Hippocampal formation (tissue), 2 donors: ENCODE measurements around the gene TCF21.
"Not testable (repeated sequence)": the region's sequence is repeated elsewhere in the genome, so short reads cannot be mapped to it uniquely, and the experiment has no call there.

Source experiments
- DNase-seq, 2 donors: peaks; one replicate each; lab custom pipeline; 2025; lab: John Stamatoyannopoulos, UW

The TCF21 gene

DNA sequence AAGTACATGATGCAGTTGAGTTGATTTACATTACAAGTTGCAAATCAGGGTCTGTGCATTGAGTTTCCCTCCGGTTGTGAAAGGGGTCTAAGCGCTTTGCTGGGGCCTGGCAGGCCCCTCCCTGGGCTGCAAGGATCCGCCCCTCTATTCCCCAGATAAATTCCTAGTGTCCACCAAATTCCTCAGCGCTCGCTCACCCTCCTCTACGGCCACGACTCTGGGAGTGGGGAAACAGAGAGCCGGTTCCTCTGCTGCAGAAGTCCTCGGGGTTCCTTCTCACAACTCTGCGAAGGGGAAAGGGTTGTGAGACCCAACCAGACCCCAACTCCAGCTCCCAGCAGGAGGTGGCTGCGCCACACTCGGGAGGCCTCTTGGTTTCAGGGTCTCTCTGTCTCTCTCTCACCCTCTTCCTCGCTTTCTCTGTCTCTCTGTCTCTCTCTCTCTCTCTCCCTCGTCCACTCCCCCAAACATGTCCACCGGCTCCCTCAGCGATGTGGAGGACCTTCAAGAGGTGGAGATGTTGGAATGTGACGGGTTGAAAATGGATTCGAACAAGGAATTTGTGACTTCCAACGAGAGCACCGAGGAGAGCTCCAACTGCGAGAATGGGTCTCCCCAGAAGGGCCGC is at the start of gene TCF21:
TSS of gene TCF21 (plus strand) at position 185 of the 628 bp plus-strand sequence. CDS start at position 470, 285 bp downstream.
- DNase-seq, result no peak

DNA sequence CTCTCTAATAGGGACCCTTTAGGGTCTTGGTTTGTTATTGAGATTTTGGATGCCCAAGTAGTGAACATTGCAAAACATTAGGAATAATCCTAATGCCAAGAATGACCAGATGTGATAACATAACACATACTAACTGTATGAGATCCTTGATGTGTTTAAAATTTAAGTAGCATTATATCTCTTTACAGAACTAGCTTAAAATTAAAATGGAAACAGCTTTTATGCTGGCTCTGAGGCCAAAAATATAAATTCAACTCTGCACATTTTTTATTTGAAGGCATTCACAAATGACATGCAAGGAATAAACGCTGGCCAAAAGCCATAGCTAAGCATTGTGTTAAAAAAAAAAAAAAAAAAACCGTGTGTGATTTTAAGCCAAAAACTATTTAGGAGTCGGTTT is 47.7 kb upstream of the TCF21 start:
- no peak for DNase-seq

DNA sequence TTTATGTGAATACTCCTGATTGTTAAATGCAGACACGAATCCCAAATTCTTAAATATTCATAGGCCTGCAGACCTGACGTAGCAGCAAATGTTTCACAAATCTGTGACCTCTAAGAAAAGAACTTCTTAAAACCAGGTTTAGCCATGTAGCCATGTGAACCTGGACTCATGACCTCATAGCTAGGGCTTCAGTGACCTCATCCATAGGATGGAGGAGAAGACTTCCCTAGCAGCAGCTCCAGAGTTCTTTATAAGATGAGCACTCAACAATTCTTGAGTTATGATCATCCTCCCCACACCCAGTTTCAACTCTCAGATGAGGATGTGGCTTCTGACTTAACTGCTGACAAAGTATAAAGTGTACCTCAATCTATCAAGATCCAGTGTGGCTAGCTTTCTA is 45.8 kb upstream of the TCF21 start:
- no peak for DNase-seq

GRCh38 chr6:133844709-133845108 is 44.2 kb upstream of the TCF21 start:
- DNase-seq, result no peak

DNA sequence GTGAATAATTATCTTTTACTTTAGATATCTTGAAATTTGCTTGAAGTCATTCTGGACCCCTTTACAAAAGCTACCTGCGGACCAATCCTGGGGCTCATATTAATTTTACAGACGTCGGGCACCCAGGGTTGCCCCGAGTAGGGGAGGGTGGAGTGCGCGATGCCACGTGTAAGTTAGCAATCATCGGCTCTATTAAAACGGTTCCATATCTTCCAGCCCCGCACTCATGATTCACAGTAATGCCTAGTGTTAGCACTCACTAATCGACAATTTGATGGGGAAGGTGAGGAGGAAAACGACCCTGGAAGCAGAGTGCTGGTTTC is 34.9 kb upstream of the TCF21 start:
- no peak for DNase-seq

DNA sequence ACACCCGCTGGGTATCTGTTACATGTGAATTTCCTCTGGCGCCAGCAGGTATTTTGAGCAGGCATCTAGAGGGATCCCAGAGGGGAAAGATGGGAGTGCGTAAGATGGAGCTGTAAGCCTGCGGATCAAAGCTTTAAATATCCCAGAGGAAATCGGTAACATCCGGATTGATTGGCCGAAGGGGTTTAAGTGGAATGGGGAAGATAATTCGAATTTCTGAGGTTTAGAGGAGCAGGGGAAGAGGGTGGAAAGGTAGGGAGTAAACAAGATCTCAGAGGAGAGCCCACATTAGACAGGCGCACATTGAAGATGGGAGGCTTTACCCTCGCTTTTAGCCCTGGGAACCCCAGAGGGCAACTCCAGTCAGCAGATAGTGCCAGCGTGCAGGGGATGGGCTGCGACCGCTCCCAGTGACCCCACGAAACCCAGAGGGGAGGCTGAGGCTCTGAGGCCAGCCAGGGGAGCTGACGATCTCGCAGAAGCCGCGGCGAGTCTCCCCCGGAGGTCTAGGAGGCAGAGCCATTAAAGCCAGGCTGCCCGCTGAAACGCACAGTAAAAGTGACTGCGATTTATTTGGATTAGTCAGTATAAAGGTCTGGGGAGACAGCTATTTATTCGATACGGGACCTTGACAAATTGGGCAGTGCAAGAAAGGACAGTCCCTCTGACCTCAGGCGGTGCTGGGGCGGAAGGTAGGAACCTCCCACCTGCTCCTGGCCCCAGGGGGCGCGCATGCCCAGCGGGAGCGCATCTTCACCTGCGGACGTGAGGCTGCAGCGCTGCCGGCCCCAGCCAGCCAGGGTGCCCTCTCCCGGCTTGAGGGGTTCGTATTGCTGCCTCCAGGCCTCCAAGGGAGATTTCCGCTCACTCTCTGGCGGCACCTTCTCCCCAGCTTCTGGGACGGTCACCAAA is 34.3 kb upstream of the TCF21 start:
- no peak for DNase-seq

DNA sequence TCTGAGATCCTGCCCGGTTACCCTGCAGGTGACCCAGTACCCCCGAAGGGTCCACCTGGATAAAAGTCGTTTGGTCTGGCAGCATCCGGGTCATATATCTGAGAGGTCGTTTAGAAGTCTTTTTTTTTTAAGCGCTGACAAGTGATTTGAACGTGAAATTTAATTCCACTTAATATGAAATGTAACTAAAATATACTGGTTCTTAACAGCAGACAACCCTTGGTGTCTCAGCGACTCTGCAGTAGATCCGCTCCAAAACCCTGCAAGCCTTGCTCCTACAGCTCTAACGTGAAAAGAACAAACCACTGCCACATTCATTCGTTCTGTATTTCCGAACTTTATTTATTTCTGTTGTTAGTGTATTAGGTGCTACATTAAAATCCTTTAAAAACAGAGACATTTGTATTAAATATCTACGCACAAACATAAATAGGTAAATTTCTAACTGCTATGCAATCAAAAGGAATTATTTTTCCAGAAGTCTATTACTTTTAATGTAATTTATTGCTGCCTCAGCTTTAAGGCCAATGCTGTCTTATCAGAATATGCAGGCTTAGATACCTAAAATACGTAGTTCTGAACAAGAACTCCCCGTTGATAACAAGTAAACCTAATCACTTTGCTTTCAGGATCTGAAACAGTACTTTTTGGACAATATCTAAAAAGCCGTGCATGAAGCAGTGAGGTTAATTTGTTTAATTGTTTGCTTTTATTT is 33.5 kb upstream of the TCF21 start:
- DNase-seq, result no peak

DNA sequence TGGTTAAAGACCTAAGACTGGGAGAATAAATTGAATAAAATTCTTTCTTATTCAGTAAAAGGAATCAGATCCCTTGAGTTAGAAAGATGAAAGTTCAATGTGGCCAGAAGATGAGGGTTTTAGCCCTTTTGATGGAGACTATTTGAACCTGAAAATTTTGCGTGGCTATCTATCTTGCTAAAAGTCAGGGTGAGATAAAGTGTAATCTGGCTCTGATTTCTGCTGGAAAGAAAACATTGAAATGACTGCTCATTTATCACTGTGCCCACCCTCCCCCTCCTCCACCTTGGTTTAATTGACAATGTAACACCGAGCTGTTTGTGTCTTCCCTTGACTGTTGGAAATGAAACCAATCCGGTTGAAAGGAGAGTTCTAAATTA is 32.9 kb upstream of the TCF21 start:
- DNase-seq, result no peak

DNA sequence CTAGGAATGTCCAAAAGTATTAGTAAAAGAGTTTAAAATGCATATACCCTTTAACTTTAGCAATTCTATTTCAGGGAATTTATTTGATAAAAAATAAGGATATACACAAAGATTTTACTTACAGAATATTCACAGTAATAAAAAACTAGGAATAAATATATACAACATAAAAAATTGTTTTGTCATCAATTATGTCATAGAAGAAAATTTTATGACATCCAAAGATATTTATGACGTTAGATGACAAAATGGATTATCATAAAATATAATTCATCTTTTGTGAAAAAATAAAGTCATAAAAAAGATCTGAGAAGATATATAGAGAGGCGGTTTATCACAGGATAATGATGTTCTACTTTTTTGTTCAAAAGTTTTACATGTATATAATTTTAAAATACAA is 32.0 kb upstream of the TCF21 start:
- DNase-seq, result no peak

DNA sequence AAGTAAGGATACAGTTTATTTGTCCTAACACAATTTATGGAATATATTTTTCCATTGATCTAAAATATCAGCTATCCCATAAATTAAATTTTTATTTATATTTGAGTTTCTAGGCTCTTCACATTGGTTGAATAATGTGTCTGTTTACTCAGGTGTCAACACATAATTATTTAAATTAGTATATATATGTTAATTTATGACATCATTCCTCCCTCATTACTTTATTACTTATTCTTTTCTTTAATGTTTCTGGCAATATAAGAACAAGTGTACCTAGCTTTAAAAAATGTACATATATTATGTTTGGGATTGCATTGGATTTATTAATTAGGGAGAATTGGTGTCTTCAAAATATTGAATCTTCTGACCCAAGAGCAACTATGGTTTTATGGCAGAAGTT is 31.2 kb upstream of the TCF21 start:
- no peak for DNase-seq

- not testable (repeated sequence) for DNase-seq
Observed at GRCh38 chr6:133861337-133861736, 27.6 kb upstream of the TCF21 start.

GRCh38 chr6:133863228-133863627 is 25.7 kb upstream of the TCF21 start:
- DNase-seq, result no peak

GRCh38 chr6:133865680-133866079 is 23.2 kb upstream of the TCF21 start:
- no peak for DNase-seq

DNA sequence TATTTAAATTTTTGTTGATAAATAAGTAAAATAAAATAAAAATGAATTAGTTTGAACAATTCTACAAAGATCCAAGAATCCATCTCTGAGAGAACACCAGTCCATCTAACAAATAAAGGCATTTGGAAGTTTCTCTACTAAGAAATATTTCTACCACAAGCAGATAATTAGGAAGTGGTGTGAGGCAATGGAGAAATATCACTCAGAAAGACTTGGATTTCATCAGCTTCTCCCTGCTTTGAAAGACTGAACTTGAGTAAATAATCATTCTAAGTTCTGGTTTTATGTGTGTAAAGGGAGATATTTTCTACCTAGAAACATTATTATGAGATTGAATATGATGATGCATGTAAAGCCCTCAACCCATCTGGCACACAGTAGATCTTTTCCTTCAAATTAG is 17.8 kb upstream of the TCF21 start:
- no peak for DNase-seq

DNA sequence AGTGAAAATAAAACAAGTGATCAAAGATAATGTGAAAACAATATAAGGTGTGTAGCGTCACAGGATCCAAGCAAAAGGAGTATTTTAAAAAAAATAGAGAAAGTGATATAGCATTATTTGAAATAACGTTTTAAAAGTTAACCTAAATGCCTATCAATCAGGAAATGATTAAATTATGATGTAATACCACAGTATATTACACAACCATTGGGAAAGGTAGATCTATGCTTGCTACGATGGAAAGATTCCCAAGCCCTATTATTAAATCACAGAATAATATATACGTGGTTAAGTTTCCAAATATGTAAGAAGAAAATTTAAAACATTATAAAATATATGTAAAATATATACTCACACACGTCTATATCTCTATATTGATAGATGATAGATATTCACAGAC is 15.4 kb upstream of the TCF21 start:
- DNase-seq, result no peak

GRCh38 chr6:133877116-133877515 is 11.8 kb upstream of the TCF21 start:
- DNase-seq, result no peak

- no peak for DNase-seq
Observed at GRCh38 chr6:133880006-133880405, 8.9 kb upstream of the TCF21 start.

- no peak for DNase-seq
Observed at GRCh38 chr6:133880896-133881295, 8.0 kb upstream of the TCF21 start.

GRCh38 chr6:133886104-133886775 is 2.7 kb upstream of the TCF21 start:
- DNase-seq, result no peak

DNA sequence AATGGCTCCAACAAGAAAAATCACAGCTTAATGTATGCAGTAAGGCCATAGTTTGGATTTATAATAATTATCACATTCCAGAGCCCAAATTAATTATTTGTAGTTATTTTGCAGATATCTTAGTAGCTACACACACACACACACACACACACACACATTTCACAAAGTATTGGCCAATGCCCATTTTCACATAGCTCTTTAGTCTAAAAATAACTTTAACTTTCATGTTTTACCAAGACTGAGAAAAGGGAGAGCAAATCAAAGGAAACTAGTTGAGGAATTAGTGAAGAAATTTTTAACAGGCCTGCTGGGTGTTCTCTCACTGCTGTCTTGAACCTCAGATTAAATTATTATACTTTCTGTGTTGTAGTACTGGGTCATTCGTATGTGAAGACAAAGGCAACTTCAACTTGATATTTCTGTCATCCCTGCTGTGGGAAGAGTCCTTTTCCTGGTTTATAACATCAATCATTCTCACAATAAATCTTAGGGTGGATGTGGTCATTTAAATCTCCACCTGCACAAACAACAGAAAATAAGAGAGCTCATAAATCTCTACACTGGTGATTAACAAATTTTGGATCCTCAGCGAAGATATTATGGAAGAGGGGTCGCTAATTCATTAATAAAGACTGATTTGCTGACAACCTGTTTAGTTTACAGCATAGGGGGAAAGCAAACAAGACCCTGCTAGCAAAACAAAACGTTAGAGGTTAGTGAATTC is 1.6 kb upstream of the TCF21 start:
- DNase-seq, result no peak

GRCh38 chr6:133887880-133888230 is 1.1 kb upstream of the TCF21 start:
- DNase-seq, result no peak
